NCI-H2196 treated with DMSO at 0.1 percent for 48 hours (cell line): ENCODE data around the gene CAST.

Experiments
- DNase-seq: peaks from one replicate; lab custom pipeline; 2025; ENCODE audit not compliant: unreplicated experiment; lab: John Stamatoyannopoulos, UW

Gene CAST

GRCh38 chr5:96709152-96709821, 47.1 kb downstream of the CAST start:
- no peak for DNase-seq

GRCh38 chr5:96712100-96712746, 50.0 kb downstream of the CAST start:
- DNase-seq, result no peak

DNA sequence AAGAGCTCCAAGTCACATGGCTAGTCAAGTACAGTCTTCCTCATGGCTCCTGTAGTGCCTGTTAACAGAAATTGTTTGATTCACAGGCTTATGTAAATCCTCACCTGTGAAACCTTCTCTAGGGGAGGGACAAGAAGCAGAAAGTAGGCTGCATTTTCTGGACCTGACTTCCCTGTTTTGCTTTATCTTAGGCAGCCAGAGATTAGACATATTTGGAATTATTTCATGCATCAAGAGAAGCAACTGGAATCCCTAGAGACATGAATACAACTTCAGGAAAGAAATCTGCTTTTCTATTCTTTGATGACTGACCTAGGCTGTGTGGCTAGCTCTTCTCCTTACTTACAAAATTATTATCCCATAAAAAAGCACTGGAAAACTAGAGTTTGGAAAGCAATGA, 52.3 kb downstream of the CAST start:
- no peak for DNase-seq

GRCh38 chr5:96714951-96715451, 52.8 kb downstream of the CAST start:
- DNase-seq, result peak; percentile 6

GRCh38 chr5:96716007-96716406, 53.8 kb downstream of the CAST start:
- DNase-seq, result no peak

GRCh38 chr5:96716716-96717115, 54.5 kb downstream of the CAST start:
- no peak for DNase-seq

- no peak for DNase-seq
Observed at GRCh38 chr5:96717874-96718273, 55.7 kb downstream of the CAST start.

- DNase-seq, result peak; percentile 51
Observed at GRCh38 chr5:96718635-96719077, 56.5 kb downstream of the CAST start.

GRCh38 chr5:96720408-96720807, 58.2 kb downstream of the CAST start:
- no peak for DNase-seq

DNA sequence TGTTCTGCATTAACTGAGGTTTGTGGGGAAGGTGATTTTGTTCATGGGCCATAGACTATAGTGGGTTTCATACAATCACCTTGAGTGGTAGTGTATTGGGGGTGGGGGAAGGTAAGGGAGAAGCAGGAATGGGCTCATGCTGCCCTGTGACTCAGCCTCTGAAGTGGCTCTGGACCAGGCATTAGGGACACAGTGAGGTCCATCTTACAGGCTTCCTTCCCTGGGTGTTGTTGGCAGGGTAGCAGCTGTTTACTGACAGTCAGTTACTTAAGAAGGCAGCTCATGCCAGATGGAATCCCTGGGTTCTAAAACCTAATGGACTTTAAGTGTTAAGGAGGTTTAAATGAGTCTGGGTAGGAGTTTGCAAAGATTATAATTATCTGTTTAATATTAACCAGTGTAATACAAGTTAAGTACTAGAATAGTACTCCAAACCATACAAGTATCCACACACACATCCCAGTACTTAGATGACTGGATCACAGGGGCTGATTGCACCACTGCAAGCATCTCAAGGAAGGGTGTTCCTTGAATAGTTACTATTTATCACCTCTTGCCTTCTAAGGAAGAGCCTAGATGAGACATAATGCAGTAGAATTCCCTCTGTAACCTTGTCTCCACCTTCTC, 59.3 kb downstream of the CAST start:
- DNase-seq, result no peak

GRCh38 chr5:96725257-96725656, 63.1 kb downstream of the CAST start:
- no peak for DNase-seq

DNA sequence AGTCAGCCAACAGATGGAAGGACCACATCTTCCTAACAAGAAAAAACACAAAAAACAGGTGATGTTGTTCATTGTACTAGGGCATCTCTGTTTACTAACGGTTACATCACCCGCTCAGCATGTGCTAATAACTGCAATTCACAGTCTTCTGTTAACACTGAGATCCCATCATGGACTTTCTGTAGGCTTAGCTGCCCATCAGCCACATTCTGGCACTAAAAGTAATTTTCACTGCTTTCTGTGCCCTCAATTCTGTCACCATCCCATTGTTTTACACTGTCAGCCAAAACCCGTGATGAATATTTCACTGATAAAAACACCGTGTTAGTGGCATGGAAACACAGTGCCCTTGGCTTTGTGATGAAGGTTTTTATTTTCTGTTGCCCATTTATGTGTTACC, 64.6 kb downstream of the CAST start:
- DNase-seq, result no peak

DNA sequence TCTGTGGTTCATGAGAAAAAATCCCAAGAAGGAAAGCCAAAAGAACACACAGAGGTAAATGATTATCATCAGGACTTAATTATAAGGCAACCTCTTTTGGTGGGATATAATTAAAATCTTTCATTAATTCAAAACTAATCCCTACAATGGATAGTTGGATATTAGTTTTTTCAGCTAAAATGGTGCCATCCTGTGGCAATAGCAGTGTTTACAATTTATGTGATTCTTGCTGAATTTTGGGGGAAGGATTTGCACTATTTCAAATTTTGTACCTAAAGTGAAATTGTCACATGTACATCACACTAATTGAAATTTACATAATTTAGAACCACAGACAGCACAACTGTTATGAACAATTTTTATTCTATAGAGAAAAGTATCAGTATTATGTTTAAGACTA, 67.0 kb downstream of the CAST start:
- DNase-seq, result no peak

DNA sequence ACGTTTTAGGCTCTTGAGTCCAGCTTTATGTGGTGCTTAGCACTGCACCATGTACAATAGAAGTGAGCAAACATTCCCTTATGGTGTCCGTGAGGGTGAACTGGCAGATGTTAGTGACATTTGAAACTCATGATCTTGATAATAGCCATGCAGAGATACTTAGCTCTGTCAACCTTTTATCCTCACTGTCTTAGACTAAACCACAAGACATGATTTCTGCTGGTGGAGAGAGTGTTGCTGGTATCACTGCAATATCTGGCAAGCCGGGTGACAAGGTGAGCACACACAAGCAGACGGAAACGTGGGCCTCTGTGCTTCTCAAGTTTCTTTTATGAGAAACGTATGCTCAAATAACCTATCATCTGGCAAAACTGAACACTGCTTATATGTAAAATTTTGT, 68.4 kb downstream of the CAST start:
- no peak for DNase-seq

GRCh38 chr5:96733771-96734500, 71.8 kb downstream of the CAST start:
- DNase-seq, result no peak

DNA sequence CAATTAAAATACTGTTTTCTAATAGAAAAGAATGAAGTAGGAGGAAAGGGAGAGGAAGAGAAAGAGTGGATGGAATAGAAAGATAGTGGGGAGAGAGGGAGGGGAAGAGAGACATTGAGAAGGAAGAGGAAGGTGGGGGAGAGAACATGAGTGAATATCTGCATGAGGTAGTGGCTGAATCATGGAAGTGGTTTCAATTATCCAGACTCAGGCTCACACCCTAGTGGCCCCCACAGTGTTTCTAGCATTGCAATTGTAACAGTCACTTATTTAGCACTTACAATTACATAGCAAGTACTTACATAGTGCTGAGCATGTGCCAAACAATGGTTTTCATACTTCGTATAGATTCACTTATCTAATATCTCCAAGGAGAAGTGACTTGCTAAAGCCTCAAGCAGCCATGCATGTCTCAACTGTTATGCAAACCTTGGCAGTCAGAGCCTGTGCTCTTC, 72.7 kb downstream of the CAST start:
- no peak for DNase-seq

- no peak for DNase-seq
Observed at GRCh38 chr5:96736937-96737336, 74.8 kb downstream of the CAST start.

GRCh38 chr5:96741106-96741505, 78.9 kb downstream of the CAST start:
- DNase-seq, result no peak

GRCh38 chr5:96741891-96742309, 79.7 kb downstream of the CAST start:
- no peak for DNase-seq

DNA sequence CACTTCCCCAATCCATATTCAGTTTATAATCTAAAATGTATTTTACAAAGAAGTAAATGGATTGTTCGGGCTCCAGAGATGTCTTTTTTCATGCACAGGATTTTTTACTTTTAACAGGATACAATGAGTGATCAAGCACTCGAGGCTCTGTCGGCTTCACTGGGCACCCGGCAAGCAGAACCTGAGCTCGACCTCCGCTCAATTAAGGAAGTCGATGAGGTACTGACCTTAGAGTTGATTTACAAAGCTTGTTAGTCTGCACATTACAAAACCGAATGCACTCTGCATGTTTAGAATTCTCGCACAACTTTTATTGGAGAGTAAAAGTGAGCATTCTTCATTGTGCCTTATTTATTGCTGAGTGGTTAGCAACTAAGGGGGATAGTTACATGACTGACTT, 80.4 kb downstream of the CAST start:
- no peak for DNase-seq

- DNase-seq, result no peak
Observed at GRCh38 chr5:96743065-96743768, 81.0 kb downstream of the CAST start.
